H1 (cell line): Measurements from ENCODE around the gene COX7A2. TPM values are rescaled to one million over a fixed set of nuclear protein-coding genes. Genes with fewer than 3 reads are reported as not detected.

Experiments
- CTCF ChIA-PET: fragments of 300-600 bp; sonication (Branson Sonifier 250); formaldehyde crosslinking; loops from one replicate; lab custom pipeline; 2021; ENCODE audit not compliant: partially characterized antibody; lab: Charles Lee
- POLR2A ChIA-PET: fragments of 300-600 bp; sonication (Branson Sonifier 250); formaldehyde crosslinking; loops from one replicate; lab custom pipeline; 2021; ENCODE audit warnings: inconsistent platforms; ENCODE audit not compliant: partially characterized antibody; lab: Charles Lee
- DNase-seq, 2 experiments: peaks; one replicate each; pipeline versions ENCODE4 v3.0.0 to v3.0.0-alpha.2; 2010 to 2022; ENCODE audit warnings: low spot score in 2 of 2, low read depth in 1 of 2, mixed read lengths in 1 of 2
- FAIRE-seq: peaks from 2 replicates; lab custom pipeline; 2011; peaks lifted over from hg19 to GRCh38; lab: Jason Lieb, UNC
- H2AFZ ChIP-seq: 2 replicates; pipeline ENCODE4 v1.8.1; 2012; ENCODE audit warnings: low read length, inconsistent platforms
- H2AK5ac ChIP-seq: 2 replicates; pipeline ENCODE4 v1.6.1; 2013; ENCODE audit warnings: low read depth, low read length
- H2BK120ac ChIP-seq: replicated peaks from 2 replicates; pipeline ENCODE3; 2013; ENCODE audit warnings: low read depth, low read length, inconsistent platforms
- H2BK12ac ChIP-seq: 2 replicates; pipeline ENCODE4 v1.6.1; 2013; ENCODE audit warnings: low read depth, low read length
- H2BK15ac ChIP-seq: 2 replicates; pipeline ENCODE4 v1.6.1; 2013; ENCODE audit warnings: low read length
- H2BK20ac ChIP-seq: 2 replicates; pipeline ENCODE4 v1.6.1; 2013; ENCODE audit warnings: low read length
- H2BK5ac ChIP-seq: 2 replicates; pipeline ENCODE4 v1.6.1; 2013; ENCODE audit warnings: low read depth, low read length
- H3K14ac ChIP-seq: 2 replicates; pipeline ENCODE4 v1.6.1; 2013; ENCODE audit warnings: inconsistent platforms; ENCODE audit not compliant: insufficient read length
- H3K18ac ChIP-seq: 2 replicates; pipeline ENCODE4 v1.6.1; 2013; ENCODE audit warnings: low read length; ENCODE audit errors: extremely low read depth
- H3K23ac ChIP-seq: 2 replicates; pipeline ENCODE4 v1.6.1; 2013; ENCODE audit warnings: inconsistent platforms; ENCODE audit not compliant: insufficient read length
- H3K23me2 ChIP-seq: 2 replicates; pipeline ENCODE4 v1.6.1; 2013; ENCODE audit warnings: low read depth, low read length
- H3K27ac ChIP-seq: 2 replicates; pipeline ENCODE4 v1.6.1; 2011; ENCODE audit warnings: low read depth, low read length, inconsistent platforms
- H3K27me3 ChIP-seq, 4 experiments: replicated peaks in 1 of 4; 1 replicate in 1 of 4; 2 replicates in 3 of 4; pipeline versions ENCODE4 v1.6.1 to v1.8.1; 2011 to 2013; ENCODE audit warnings: low read length in 3 of 4, mild to moderate bottlenecking in 3 of 4, inconsistent platforms in 2 of 4, mixed read lengths in 2 of 4, moderate library complexity in 1 of 4; ENCODE audit not compliant: control insufficient read depth in 3 of 4, insufficient read depth in 3 of 4; ENCODE audit errors: extremely low read depth in 1 of 4
- H3K36me3 ChIP-seq, 4 experiments: 2 replicates each; pipeline versions ENCODE4 v1.6.1 to v1.8.1; 2011 to 2013; ENCODE audit warnings: mild to moderate bottlenecking in 4 of 4, low read length in 3 of 4, moderate library complexity in 2 of 4, control low read depth in 1 of 4, inconsistent platforms in 1 of 4; ENCODE audit not compliant: insufficient read depth in 4 of 4, control insufficient read depth in 2 of 4
- H3K4ac ChIP-seq: replicated peaks from 2 replicates; pipeline ENCODE3; 2013; ENCODE audit warnings: low read length, low read depth, mixed read lengths, inconsistent platforms; ENCODE audit not compliant: insufficient read length
- H3K4me1 ChIP-seq, 4 experiments: replicated peaks in 1 of 4; 1 replicate in 1 of 4; 2 replicates in 3 of 4; pipeline versions ENCODE4 v1.6.1 to v1.8.1; 2011 to 2013; ENCODE audit warnings: low read length in 3 of 4, inconsistent platforms in 2 of 4, mixed read lengths in 1 of 4; ENCODE audit not compliant: insufficient read depth in 4 of 4, control insufficient read depth in 3 of 4
- H3K4me2 ChIP-seq, 2 experiments: 2 replicates each; pipeline versions ENCODE4 v1.6.1 to v1.8.1; 2011 to 2013; ENCODE audit warnings: low read depth in 2 of 2, low read length in 2 of 2, control low read depth in 1 of 2, inconsistent platforms in 1 of 2, mild to moderate bottlenecking in 1 of 2; ENCODE audit not compliant: insufficient read depth in 1 of 2
- H3K4me3 ChIP-seq, 4 experiments: fragments of 200-600, 300-600 bp in 1 of 4; sonication (generic), shearing (Covaris generic), sonication (Bioruptor Twin) in 1 of 4; 2 replicates each; pipeline versions ENCODE4 v1.5.1 to v1.8.1; 2011 to 2016; ENCODE audit warnings: low read length in 4 of 4, low read depth in 3 of 4, control low read depth in 2 of 4, inconsistent platforms in 2 of 4, mild to moderate bottlenecking in 2 of 4, mixed read lengths in 1 of 4, moderate library complexity in 1 of 4; ENCODE audit not compliant: insufficient read depth in 2 of 4; ENCODE audit errors: extremely low read depth in 1 of 4
- H3K56ac ChIP-seq: replicated peaks from 2 replicates; pipeline ENCODE3; 2013; ENCODE audit warnings: low read depth, mild to moderate bottlenecking, mixed read lengths, low read length, inconsistent platforms; ENCODE audit not compliant: insufficient read length
- H3K79me1 ChIP-seq: 2 replicates; pipeline ENCODE4 v1.6.1; 2013; ENCODE audit warnings: low read depth, low read length, control low read depth
- H3K79me2 ChIP-seq, 2 experiments: 2 replicates each; pipeline versions ENCODE4 v1.6.1 to v1.8.1; 2012 to 2013; ENCODE audit warnings: low read length in 2 of 2, mild to moderate bottlenecking in 2 of 2, inconsistent platforms in 1 of 2; ENCODE audit not compliant: insufficient read depth in 2 of 2, control insufficient read depth in 1 of 2
- H3K9ac ChIP-seq, 4 experiments: replicated peaks in 1 of 4; 1 replicate in 1 of 4; 2 replicates in 3 of 4; pipeline versions ENCODE4 v1.6.1 to v1.8.1; 2011 to 2013; ENCODE audit warnings: low read depth in 3 of 4, low read length in 3 of 4, control low read depth in 2 of 4, mild to moderate bottlenecking in 2 of 4, moderate library complexity in 2 of 4, inconsistent platforms in 1 of 4; ENCODE audit errors: extremely low read depth in 1 of 4
- H3K9me3 ChIP-seq, 2 experiments: 2 replicates each; pipeline versions ENCODE4 v1.6.1 to v1.8.1; 2012 to 2013; ENCODE audit warnings: mild to moderate bottlenecking in 2 of 2, moderate library complexity in 2 of 2, control low read depth in 1 of 2, inconsistent platforms in 1 of 2, low read depth in 1 of 2, low read length in 1 of 2, mixed read lengths in 1 of 2; ENCODE audit not compliant: insufficient read depth in 2 of 2
- H4K20me1 ChIP-seq, 2 experiments: replicated peaks in 1 of 2; 2 replicates each; pipeline versions ENCODE3 to v1.8.1; 2011 to 2013; ENCODE audit warnings: inconsistent platforms in 2 of 2, low read length in 2 of 2, mild to moderate bottlenecking in 1 of 2; ENCODE audit not compliant: insufficient read depth in 2 of 2, control insufficient read depth in 1 of 2
- H4K5ac ChIP-seq: 2 replicates; pipeline ENCODE4 v1.6.1; 2013; ENCODE audit warnings: low read length, low read depth, mixed read lengths, inconsistent platforms; ENCODE audit not compliant: insufficient read length
- H4K8ac ChIP-seq: 2 replicates; pipeline ENCODE4 v1.8.0; 2013; ENCODE audit warnings: mild to moderate bottlenecking, moderate library complexity, low read length, inconsistent platforms; ENCODE audit not compliant: insufficient read depth; ENCODE audit errors: extremely low read depth
- H4K91ac ChIP-seq: replicated peaks from 2 replicates; pipeline ENCODE3; 2013; ENCODE audit warnings: low read length, mixed read lengths, inconsistent platforms; ENCODE audit not compliant: insufficient read length
- BACH1 ChIP-seq: IDR thresholded peaks from 2 replicates; pipeline ENCODE4 v1.6.1; 2012; ENCODE audit warnings: low read length, improper control_type of control experiment
- CEBPB ChIP-seq: IDR thresholded peaks from 2 replicates; pipeline ENCODE4 v1.6.1; 2012; ENCODE audit warnings: low read depth, low read length
- CHD2 ChIP-seq: IDR thresholded peaks from 2 replicates; pipeline ENCODE4 v1.6.1; 2012; ENCODE audit warnings: low read length, improper control_type of control experiment
- CREB1 ChIP-seq: IDR thresholded peaks from 2 replicates; pipeline ENCODE4 v1.6.1; 2012; ENCODE audit warnings: inconsistent platforms
- CTBP2 ChIP-seq: IDR thresholded peaks from 2 replicates; pipeline ENCODE4 v1.7.0; 2011; ENCODE audit warnings: borderline replicate concordance, mild to moderate bottlenecking, moderate library complexity, mixed read lengths, low read length; ENCODE audit not compliant: insufficient read depth, insufficient read length
- EGR1 ChIP-seq: IDR thresholded peaks from 2 replicates; pipeline ENCODE4 v1.6.1; 2011; ENCODE audit warnings: low read depth, low read length, borderline replicate concordance
- KDM1A ChIP-seq: fragments of 200-600, 300-600 bp; sonication (generic); IDR thresholded peaks from 2 replicates; pipeline ENCODE4 v1.7.1; 2016; ENCODE audit warnings: mild to moderate bottlenecking, low read length, borderline replicate concordance
- RBBP5 ChIP-seq: IDR thresholded peaks from 2 replicates; pipeline ENCODE4 v1.7.1; 2012; ENCODE audit warnings: low read depth, mild to moderate bottlenecking, inconsistent platforms, low read length, moderate library complexity, borderline replicate concordance
- RXRA ChIP-seq: IDR thresholded peaks from 2 replicates; pipeline ENCODE4 v1.6.1; 2011; ENCODE audit warnings: low read depth, mild to moderate bottlenecking, low read length, moderate library complexity; ENCODE audit not compliant: insufficient read depth
- SIRT6 ChIP-seq: IDR thresholded peaks from one replicate; pipeline ENCODE4 v1.7.1; 2012; ENCODE audit warnings: low read length, inconsistent platforms
- TAF1 ChIP-seq: IDR thresholded peaks from 2 replicates; pipeline ENCODE4 v1.6.1; 2011; ENCODE audit warnings: mild to moderate bottlenecking, low read depth, low read length
- TAF7 ChIP-seq: optimal IDR thresholded peaks from 2 replicates; pipeline ENCODE3; 2011; ENCODE audit warnings: low read depth, mild to moderate bottlenecking, inconsistent platforms, low read length, moderate library complexity, borderline replicate concordance
- WGBS, 2 experiments: shearing (Covaris generic) in 1 of 2; methylation state at CpG; one replicate each; pipeline versions ENCODE4 v1.1.6 to v1.1.7; 2013 to 2015; ENCODE audit warnings: low lambda C conversion rate in 2 of 2, mixed read lengths in 2 of 2, inconsistent platforms in 1 of 2, low coverage in 1 of 2, missing lambda C conversion rate in 1 of 2; ENCODE audit not compliant: insufficient replicate concordance in 2 of 2, insufficient coverage in 1 of 2, insufficient read length in 1 of 2; ENCODE audit errors: extremely low coverage in 1 of 2, missing lambda C conversion rate in 1 of 2; 5-methylcytosine and 5-hydroxymethylcytosine counted together
- polyA plus RNA-seq, 7 experiments: library from polyadenylated mRNA; depleted of rRNA in 3 of 7; stranded (reverse) in 5 of 7; unstranded in 2 of 7; fragments of >200 nt in 5 of 7; fragments of 200-250 nt in 2 of 7; gene quantifications; 1 replicate in 5 of 7; 2 replicates in 1 of 7; 4 replicates in 1 of 7; pipeline versions ENCODE4 v1.2.1 to v1.2.3, GENCODE V29; 2011 to 2013; ENCODE audit warnings: missing spikeins in 2 of 7, mixed read lengths in 2 of 7
- total RNA-seq: library from RNA; stranded (reverse); fragmentation: NEBNext Ultra II Directional; extraction: Animal tissue kit (Norgen Biotek cat#: 25700); gene quantifications from 2 replicates; pipeline ENCODE4 v1.2.1, GENCODE V29; 2021
- TF ChIP-seq, protein P1 (sequence below): IDR thresholded peaks from 2 replicates; pipeline ENCODE4 v1.6.1; 2011; ENCODE audit warnings: low read length, improper control_type of control experiment

Gene COX7A2
- total and polyA plus RNA-seq, 2 of the 8 experiments (the other 6 are each of a cell fraction or from before 2014, with no cell fraction given), result 262 to 468 TPM

DNA sequence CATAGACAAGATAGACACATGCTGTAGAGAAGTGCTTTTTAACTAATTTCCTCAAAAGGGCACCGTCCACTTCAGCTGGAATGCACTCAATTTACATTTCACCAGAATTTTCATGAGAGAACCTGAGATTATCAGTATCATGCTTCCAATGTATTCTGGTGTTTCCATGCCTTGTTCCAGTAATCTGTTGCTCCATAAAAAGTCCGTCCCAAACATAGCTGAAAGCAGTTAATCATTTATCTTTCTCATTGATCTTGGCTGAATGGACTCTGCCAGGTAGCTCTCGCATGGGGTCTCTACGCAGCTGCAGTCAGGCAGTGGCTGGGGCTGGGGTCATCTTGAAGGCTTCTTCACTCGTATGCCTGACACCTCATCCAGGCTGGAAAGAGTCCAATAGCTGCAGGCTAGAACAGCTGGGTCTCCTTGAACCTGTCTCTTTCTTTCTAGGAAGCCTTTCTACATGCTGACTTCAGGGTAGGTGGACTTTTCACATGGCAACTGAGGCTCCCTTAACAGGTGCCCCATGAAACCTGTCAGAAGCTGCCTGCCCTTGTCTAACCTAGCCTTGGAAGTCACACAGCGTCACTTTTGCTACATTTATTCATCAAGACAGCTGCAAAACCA lies 19.2 kb downstream of the COX7A2 start:
- Histone ChIP-seq H4K91ac (no peak overlapping the region), H3K18ac (no peak overlapping the region), H3K9ac (no peak overlapping the region), H2AFZ (peak overlapping the region; percentile 25; the same call in 1 of the 2 replicates)
- CTCF ChIA-PET, result interaction anchor here (0.9 to 5.6 kb wide), 2 partner anchors 15 to 1475 kb away, joined by 4 to 48 read pairs; no protein-coding TSS in a partner anchor
- no peak for TF ChIP-seq RXRA
- TF ChIP-seq CEBPB, result no peak
- no peak for TF ChIP-seq CREB1
- TF ChIP-seq CTBP2, result no peak
- TF ChIP-seq RBBP5, result no peak
- no peak for TF ChIP-seq EGR1
- TF ChIP-seq SIRT6, result no peak
- no peak for TF ChIP-seq TAF1
- no peak for TF ChIP-seq KDM1A
- TF ChIP-seq, protein P1, sequence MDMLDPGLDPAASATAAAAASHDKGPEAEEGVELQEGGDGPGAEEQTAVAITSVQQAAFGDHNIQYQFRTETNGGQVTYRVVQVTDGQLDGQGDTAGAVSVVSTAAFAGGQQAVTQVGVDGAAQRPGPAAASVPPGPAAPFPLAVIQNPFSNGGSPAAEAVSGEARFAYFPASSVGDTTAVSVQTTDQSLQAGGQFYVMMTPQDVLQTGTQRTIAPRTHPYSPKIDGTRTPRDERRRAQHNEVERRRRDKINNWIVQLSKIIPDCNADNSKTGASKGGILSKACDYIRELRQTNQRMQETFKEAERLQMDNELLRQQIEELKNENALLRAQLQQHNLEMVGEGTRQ, result no peak
- no peak for TF ChIP-seq TAF7
- TF ChIP-seq BACH1, result no peak
- no peak for TF ChIP-seq CHD2
- TF ChIP-seq, all 59 proteins: peak for 0
- H3K4me3 ChIP-seq, result no peak overlapping the region
- 95% methylated on average over 6 of the region's 6 CpGs; no CpG with 5 or more reads in 1 of the 2 experiments for WGBS, 2 experiments
- H2BK5ac ChIP-seq, result no peak overlapping the region
- no peak overlapping the region for H3K4ac ChIP-seq
- H2BK12ac ChIP-seq, result no peak overlapping the region
- no peak overlapping the region for H3K56ac ChIP-seq
- H3K23me2 ChIP-seq, result no peaks in the 10 kb centered on the region
- no peak overlapping the region for H3K4me2 ChIP-seq
- H2BK15ac ChIP-seq, result no peak overlapping the region
- no peak overlapping the region for H3K14ac ChIP-seq
- no peak overlapping the region for H2BK20ac ChIP-seq
- no peaks in the 10 kb centered on the region for H3K27me3 ChIP-seq
- POLR2A ChIA-PET, result interaction anchor here (1.8 kb wide), 1 partner anchor 19 kb away, joined by 5 read pairs; the partner anchor contains the start of gene COX7A2
- H3K79me2 ChIP-seq, result no peaks in the 10 kb centered on the region
- H3K27ac ChIP-seq, result no peak overlapping the region
- no peak overlapping the region for H3K23ac ChIP-seq
- no peak overlapping the region for H2BK120ac ChIP-seq
- no peak overlapping the region for H2AK5ac ChIP-seq
- H3K4me1 ChIP-seq, result peaks cover 0 to 4% (median 0%) of the 10 kb centered on the region in 4 experiments; a peak in 1 of 7 replicates
- no peaks in the 10 kb centered on the region for H3K9me3 ChIP-seq
- H4K5ac ChIP-seq, result no peak overlapping the region
- H4K20me1 ChIP-seq, result no peaks in the 10 kb centered on the region
- FAIRE-seq, result no peak
- DNase-seq, result no peak
- no peaks in the 10 kb centered on the region for H3K79me1 ChIP-seq
- H3K36me3 ChIP-seq, result no peaks in the 10 kb centered on the region
- H4K8ac ChIP-seq, result no peak overlapping the region; the same call in 1 of the 2 replicates
